Mesodermal cell (in vitro differentiated cells): ENCODE results near the gene ARID1B.

Experiments used
- H3K27ac ChIP-seq: 2 replicates; pipeline ENCODE4 v1.7.0; 2013; ENCODE audit warnings: mild to moderate bottlenecking, low read depth, low read length, moderate library complexity; ENCODE audit not compliant: severe bottlenecking
- H3K36me3 ChIP-seq: 2 replicates; pipeline ENCODE4 v1.7.1; 2013; ENCODE audit warnings: mild to moderate bottlenecking, low read length, moderate library complexity; ENCODE audit not compliant: control insufficient read depth, insufficient read depth
- H3K4me1 ChIP-seq: one replicate; pipeline ENCODE4 v1.7.1; 2013; ENCODE audit warnings: mild to moderate bottlenecking, low read length; ENCODE audit not compliant: insufficient read depth, control insufficient read depth, poor library complexity, severe bottlenecking
- H3K4me3 ChIP-seq: 2 replicates; pipeline ENCODE4 v1.7.0; 2013; ENCODE audit warnings: low read length, control low read depth, mild to moderate bottlenecking; ENCODE audit not compliant: insufficient read depth, poor library complexity, severe bottlenecking; ENCODE audit errors: extremely low read depth
- H3K9me3 ChIP-seq: 2 replicates; pipeline ENCODE4 v1.7.1; 2013; ENCODE audit warnings: mild to moderate bottlenecking, low read length, moderate library complexity; ENCODE audit not compliant: control insufficient read depth
- WGBS, 2 experiments: methylation state at CpG; one replicate each; pipeline ENCODE4 v1.1.5; 2013; ENCODE audit warnings: missing lambda C conversion rate in 2 of 2; ENCODE audit not compliant: insufficient coverage in 2 of 2; 5-methylcytosine and 5-hydroxymethylcytosine counted together

ARID1B gene

DNA sequence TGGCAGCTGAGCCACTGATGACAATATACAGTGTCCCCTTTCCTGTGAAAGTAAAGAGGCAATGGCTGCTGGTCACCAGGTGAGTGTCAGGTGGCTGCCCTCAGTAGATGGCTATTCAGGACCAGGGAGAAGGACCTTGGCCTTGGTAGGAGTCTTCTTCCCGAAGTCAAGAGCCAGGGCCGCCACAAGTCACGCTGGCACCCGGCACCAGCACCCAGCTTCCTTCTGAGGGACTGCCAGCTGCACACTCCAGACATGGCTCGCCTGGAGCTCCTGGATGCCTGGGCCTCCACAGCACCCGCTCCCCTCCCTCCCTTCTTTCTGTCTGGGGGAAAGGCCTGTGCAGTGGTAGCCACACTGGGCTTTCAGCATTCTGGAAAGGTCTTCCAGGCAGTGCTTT, 419.2 kb downstream of the ARID1B start:
- no peaks in the 10 kb centered on the region for H3K9me3 ChIP-seq
- no peaks in the 10 kb centered on the region for H3K4me1 ChIP-seq
- no peak overlapping the region for H3K27ac ChIP-seq
- H3K36me3 ChIP-seq, result peaks cover 80% of the 10 kb centered on the region
- 87 to 94% methylated on average over 5 to 6 of the region's 6 CpGs for WGBS, 2 experiments
- no peak overlapping the region for H3K4me3 ChIP-seq

DNA sequence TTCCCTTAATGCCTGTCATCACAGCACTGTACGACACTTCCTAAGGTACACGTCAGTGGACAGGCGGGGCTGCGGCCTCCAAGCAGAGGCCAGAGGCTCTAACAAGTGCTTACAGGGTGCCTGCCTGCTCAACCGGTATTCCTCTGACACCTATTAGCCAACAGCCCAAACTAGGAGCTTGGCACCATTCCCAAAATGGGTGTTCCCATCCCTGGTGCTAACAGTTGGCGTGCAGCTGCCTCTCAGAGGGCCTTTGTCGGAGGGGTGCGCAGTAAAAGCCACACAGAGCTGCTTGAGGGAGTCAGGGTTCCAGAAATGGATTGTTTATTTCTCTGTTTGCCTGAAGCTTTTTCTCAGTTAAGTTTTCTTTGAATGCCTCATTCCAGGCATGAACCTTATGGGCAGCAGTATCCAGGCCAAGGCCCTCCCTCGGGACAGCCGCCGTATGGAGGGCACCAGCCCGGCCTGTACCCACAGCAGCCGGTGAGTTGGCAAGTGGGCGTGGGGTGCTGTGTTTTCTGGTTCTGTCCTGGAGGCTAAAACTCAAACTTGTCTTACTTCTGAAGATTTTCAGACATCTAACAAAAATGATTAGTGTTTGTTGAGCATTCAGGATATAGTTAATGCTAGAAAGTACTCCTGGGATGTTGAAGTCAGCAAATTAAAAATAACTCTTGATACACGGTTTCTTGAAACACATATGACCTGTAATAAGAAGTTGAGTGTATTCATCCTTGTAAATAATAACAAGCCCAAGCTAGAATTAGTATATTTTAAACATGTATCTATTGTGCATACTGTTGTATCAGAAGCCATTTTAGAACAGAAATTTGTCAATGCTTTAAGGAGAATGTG, 421.5 kb downstream of the ARID1B start:
- Histone ChIP-seq H3K9me3 (no peaks in the 10 kb centered on the region), H3K4me3 (no peak overlapping the region), H3K4me1 (no peaks in the 10 kb centered on the region), H3K27ac (no peak overlapping the region), H3K36me3 (peaks cover 86% of the 10 kb centered on the region)
- WGBS, 2 experiments, result 93 to 96% methylated on average over 8 to 13 of the region's 15 CpGs

DNA sequence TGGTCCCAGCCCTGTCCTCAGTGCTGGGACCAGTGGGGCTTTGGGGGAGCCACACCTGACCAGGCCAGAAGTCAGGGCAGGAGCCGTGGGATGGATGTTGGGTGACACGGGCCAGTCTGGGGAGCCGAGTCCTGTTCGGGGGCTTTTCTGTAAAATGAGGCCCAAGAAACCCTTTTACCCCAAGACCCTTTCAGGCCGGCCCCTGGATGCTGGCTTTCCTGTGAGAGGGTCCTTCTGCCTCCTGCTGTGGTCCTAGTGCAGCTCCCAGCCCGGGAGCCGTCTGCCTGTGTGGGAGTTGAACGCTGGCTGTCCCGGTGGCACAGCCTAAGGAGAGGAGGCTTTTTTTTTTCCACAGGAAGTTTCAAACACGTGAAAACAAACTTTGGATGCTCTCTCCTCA, 422.9 kb downstream of the ARID1B start:
- Histone ChIP-seq H3K9me3 (no peaks in the 10 kb centered on the region), H3K27ac (no peak overlapping the region), H3K36me3 (peaks cover 82% of the 10 kb centered on the region), H3K4me1 (no peaks in the 10 kb centered on the region), H3K4me3 (no peak overlapping the region)
- 90 to 98% methylated on average over 5 of the region's 10 CpGs for WGBS, 2 experiments

DNA sequence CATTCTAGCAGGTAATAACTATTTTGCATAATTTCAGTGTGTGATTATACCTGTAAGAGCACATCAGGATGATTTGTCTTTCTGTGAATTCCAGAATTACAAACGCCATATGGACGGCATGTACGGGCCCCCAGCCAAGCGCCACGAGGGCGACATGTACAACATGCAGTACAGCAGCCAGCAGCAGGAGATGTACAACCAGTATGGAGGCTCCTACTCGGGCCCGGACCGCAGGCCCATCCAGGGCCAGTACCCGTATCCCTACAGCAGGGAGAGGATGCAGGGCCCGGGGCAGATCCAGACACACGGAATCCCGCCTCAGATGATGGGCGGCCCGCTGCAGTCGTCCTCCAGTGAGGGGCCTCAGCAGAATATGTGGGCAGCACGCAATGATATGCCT, 423.4 kb downstream of the ARID1B start:
- Histone ChIP-seq H3K4me3 (no peak overlapping the region), H3K36me3 (peaks cover 82% of the 10 kb centered on the region), H3K4me1 (no peaks in the 10 kb centered on the region), H3K27ac (no peak overlapping the region), H3K9me3 (no peaks in the 10 kb centered on the region)
- 94 to 100% methylated on average over 11 to 17 of the region's 17 CpGs for WGBS, 2 experiments

DNA sequence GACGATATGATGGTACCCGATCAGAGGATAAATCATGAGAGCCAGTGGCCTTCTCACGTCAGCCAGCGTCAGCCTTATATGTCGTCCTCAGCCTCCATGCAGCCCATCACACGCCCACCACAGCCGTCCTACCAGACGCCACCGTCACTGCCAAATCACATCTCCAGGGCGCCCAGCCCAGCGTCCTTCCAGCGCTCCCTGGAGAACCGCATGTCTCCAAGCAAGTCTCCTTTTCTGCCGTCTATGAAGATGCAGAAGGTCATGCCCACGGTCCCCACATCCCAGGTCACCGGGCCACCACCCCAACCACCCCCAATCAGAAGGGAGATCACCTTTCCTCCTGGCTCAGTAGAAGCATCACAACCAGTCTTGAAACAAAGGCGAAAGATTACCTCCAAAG, 423.9 kb downstream of the ARID1B start:
- Histone ChIP-seq H3K4me3 (no peak overlapping the region), H3K9me3 (no peaks in the 10 kb centered on the region), H3K4me1 (no peaks in the 10 kb centered on the region), H3K36me3 (peaks cover 82% of the 10 kb centered on the region), H3K27ac (no peak overlapping the region)
- WGBS, 2 experiments, result 90 to 94% methylated on average over 16 to 17 of the region's 17 CpGs

DNA sequence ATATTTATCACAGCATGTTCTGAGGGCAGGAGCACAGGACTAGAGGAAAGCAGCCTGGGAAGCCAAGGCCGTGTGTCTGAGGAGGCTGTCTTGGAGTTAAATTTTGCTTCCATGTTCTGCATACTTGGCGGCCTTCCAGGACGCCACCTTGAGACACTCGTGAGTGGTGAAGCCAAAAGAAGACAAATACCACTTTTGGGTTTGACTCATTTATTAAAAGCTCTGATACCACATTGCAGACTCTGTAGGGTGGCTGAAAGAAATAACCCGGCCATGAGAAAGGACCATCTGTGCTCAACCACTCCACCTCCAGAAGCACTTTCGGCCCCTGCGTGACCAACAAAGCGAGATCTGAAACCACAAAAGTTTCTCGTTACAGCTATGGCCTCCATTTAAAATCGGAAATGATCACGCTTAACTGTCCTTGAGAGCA, 426.1 kb downstream of the ARID1B start:
- H3K9me3 ChIP-seq, result no peaks in the 10 kb centered on the region
- H3K4me3 ChIP-seq, result no peak overlapping the region
- 96 to 99% methylated on average over 10 of the region's 11 CpGs for WGBS, 2 experiments
- no peak overlapping the region for H3K27ac ChIP-seq
- no peaks in the 10 kb centered on the region for H3K4me1 ChIP-seq
- H3K36me3 ChIP-seq, result peaks cover 85% of the 10 kb centered on the region

DNA sequence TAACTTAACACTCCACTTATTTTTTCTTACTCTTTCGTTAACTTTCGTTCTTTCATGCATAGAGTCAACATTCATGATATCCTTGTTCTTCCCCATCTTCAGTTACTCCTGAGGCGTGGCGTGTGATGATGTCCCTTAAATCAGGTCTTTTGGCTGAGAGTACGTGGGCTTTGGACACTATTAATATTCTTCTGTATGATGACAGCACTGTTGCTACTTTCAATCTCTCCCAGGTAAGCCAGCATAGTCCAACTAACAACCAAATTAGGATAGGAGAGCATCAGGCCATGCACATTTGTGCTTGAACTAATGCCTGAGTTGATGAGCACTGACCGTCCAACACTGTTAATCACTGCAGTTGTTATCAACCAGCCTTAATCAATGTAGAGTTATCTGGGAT, 426.6 kb downstream of the ARID1B start:
- H3K4me3 ChIP-seq, result no peak overlapping the region
- H3K36me3 ChIP-seq, result peaks cover 82% of the 10 kb centered on the region
- H3K9me3 ChIP-seq, result no peaks in the 10 kb centered on the region
- H3K4me1 ChIP-seq, result no peaks in the 10 kb centered on the region
- H3K27ac ChIP-seq, result no peak overlapping the region
- WGBS, 2 experiments, result 98 to 100% methylated on average over 3 to 5 of the region's 6 CpGs

DNA sequence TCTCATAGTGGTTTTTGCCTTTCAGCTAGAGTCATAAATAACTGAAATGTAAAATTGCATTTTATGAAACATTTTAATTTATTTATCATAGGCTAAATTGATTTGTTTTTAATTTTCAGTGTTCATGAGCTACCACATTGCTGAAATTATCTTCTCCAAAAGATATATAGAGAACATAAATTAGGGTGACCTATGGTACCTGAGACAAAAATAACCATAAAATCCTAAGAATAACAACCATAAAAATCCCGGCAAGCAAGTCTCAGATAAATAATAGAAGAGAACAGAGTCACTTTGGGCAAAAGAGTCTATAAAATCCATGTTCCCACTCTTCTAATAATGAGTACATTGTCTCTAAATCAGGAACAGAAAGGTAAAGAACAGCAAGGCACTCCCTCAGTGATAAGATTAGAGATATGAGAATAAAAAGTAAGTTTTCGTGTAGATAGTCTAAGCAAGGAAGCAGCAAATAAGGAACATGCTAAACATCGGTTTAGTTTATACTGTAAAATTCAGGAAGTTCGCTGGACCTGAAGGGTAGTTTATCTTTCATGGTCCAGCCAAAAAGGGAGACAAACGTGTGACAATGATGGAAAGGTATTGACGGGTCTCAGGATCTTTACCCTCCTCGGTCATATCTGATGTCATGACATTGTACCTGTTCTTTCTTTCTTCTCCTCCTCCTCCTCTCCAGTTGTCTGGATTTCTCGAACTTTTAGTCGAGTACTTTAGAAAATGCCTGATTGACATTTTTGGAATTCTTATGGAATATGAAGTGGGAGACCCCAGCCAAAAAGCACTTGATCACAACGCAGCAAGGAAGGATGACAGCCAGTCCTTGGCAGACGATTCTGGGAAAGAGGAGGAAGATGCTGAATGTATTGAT, 428.5 kb downstream of the ARID1B start:
- Histone ChIP-seq H3K4me1 (no peaks in the 10 kb centered on the region), H3K4me3 (no peak overlapping the region), H3K27ac (no peak overlapping the region), H3K9me3 (no peaks in the 10 kb centered on the region), H3K36me3 (peaks cover 68% of the 10 kb centered on the region)
- 96% methylated on average over 7 to 8 of the region's 11 CpGs for WGBS, 2 experiments

DNA sequence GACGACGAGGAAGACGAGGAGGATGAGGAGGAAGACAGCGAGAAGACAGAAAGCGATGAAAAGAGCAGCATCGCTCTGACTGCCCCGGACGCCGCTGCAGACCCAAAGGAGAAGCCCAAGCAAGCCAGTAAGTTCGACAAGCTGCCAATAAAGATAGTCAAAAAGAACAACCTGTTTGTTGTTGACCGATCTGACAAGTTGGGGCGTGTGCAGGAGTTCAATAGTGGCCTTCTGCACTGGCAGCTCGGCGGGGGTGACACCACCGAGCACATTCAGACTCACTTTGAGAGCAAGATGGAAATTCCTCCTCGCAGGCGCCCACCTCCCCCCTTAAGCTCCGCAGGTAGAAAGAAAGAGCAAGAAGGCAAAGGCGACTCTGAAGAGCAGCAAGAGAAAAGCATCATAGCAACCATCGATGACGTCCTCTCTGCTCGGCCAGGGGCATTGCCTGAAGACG, 429.2 kb downstream of the ARID1B start:
- H3K4me1 ChIP-seq, result no peaks in the 10 kb centered on the region
- no peaks in the 10 kb centered on the region for H3K9me3 ChIP-seq
- peaks cover 61% of the 10 kb centered on the region for H3K36me3 ChIP-seq
- no peak overlapping the region for H3K27ac ChIP-seq
- WGBS, 2 experiments, result 95% methylated on average over 23 of the region's 23 CpGs
- H3K4me3 ChIP-seq, result no peak overlapping the region

DNA sequence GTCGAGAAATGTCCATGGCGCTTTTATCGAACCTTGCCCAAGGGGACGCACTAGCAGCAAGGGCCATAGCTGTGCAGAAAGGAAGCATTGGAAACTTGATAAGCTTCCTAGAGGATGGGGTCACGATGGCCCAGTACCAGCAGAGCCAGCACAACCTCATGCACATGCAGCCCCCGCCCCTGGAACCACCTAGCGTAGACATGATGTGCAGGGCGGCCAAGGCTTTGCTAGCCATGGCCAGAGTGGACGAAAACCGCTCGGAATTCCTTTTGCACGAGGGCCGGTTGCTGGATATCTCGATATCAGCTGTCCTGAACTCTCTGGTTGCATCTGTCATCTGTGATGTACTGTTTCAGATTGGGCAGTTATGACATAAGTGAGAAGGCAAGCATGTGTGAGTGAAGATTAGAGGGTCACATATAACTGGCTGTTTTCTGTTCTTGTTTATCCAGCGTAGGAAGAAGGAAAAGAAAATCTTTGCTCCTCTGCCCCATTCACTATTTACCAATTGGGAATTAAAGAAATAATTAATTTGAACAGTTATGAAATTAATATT, 430.4 kb downstream of the ARID1B start:
- Histone ChIP-seq H3K9me3 (no peaks in the 10 kb centered on the region), H3K4me3 (no peak overlapping the region), H3K36me3 (peaks cover 51% of the 10 kb centered on the region), H3K27ac (no peak overlapping the region), H3K4me1 (no peaks in the 10 kb centered on the region)
- WGBS, 2 experiments, result 95 to 99% methylated on average over 14 of the region's 15 CpGs
